GM23338 (cell line): ENCODE results near the gene MCFD2.
"Not testable (repeated sequence)": the region's sequence is repeated elsewhere in the genome, so short reads cannot be mapped to it uniquely, and the experiment has no call there.

Experiments
- CTCF ChIP-seq, 2 experiments: fragments of 200-600 bp in 1 of 2; sonication (generic) in 1 of 2; conservative IDR thresholded peaks; 2 replicates each; pipeline versions ENCODE4 v1.5.1 to v1.6.1; 2016 to 2017; ENCODE audit warnings: antibody characterized with exemption in 2 of 2, low read depth in 2 of 2, mild to moderate bottlenecking in 2 of 2, moderate library complexity in 1 of 2
- ZNF462 ChIP-seq: fragments of 250-450 bp; sonication (Bioruptor Pico); IDR thresholded peaks from 2 replicates; pipeline ENCODE4 v1.5.0; 2020; ENCODE audit warnings: mild to moderate bottlenecking, moderate library complexity

DNA sequence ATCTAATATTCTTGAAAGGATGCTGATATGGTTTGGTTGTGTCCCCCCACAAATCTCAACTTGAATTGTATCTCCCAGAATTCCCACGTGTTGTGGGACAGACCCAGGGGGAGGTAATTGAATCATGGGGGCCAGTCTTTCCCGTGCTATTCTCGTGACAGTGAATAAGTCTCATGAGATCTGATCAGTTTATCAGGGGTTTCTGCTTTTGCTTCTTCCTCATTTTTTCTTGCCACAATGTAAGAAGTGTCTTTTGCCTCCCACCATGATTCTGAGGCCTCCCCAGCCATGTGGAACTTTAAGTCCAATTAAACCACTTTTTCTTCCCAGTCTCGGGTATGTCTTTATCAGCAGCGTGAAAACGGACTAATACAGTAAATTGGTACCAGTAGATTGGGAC, 12.6 kb downstream of the MCFD2 start:
- not testable (repeated sequence) for TF ChIP-seq CTCF (conservative IDR thresholded peaks at IDR 0.05; ENCODE audit: low read depth in 2 of 2); ZNF462 (CRISPR knock-in tag)
